NCI-H1436 (cell line): ENCODE measurements around the gene EPHA5.
A peak's percentile ranks its signal among the peaks of the same experiment; 100 is the strongest.

ENCODE experiments used
- DNase-seq: peaks from one replicate; lab custom pipeline; 2025; lab: John Stamatoyannopoulos, UW

The EPHA5 gene

DNA sequence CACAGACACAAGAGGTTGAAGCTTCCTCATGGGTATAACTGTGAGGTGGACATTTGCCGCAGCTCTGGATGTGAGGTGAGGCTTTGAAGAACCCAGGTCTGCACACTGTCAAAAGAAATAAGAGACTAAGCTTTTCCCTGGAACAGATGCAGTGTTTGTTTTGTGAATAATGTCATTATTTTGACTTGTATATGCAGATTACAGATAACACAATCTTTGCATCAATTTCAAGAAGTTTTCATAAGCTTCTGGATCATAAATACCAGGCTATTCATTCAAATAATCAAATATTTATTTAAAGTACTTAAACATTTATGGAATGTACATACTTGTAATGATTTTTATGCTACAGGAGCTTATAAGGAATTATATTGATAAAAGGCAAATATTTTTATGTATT is 174.8 kb downstream of the EPHA5 start:
- DNase-seq: no peak

DNA sequence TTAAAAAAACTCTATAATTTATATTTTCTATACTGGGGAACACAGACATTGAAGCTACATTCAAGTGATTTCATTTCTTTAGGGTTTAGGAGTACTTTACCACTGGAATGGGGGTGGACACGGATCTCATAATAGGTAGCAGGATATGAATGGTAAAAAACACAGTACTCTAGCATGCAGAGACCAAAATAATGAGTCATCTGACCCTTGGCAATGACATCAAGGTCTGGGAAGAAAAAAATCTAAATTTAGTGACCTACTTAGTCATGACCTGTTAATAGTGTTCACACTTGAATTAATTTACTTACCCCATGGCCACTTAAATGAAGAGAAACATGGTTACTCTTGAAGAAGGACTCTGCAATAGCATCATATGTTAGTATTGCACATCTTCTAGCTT is 187.9 kb downstream of the EPHA5 start:
- no peak for DNase-seq

DNA sequence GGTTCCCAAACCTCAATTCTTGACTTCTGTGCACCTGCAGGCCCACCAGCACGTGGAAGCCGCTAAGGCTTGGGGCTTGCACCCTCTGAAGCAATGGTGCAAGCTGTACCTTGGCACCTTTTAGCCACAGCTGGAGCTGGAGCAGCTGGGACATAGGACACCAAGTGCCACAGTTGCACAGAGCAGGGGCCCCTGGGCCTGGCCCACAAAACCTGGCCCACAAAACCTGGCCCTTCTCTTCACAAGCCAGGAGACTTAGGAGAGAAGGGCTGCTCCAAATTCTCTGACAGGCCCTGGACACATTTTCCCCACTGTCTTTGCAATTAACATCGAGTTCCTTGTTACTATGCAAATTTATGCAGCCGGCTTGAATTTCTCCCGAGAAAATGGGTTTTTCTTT is 197.8 kb downstream of the EPHA5 start:
- no peak for DNase-seq

DNA sequence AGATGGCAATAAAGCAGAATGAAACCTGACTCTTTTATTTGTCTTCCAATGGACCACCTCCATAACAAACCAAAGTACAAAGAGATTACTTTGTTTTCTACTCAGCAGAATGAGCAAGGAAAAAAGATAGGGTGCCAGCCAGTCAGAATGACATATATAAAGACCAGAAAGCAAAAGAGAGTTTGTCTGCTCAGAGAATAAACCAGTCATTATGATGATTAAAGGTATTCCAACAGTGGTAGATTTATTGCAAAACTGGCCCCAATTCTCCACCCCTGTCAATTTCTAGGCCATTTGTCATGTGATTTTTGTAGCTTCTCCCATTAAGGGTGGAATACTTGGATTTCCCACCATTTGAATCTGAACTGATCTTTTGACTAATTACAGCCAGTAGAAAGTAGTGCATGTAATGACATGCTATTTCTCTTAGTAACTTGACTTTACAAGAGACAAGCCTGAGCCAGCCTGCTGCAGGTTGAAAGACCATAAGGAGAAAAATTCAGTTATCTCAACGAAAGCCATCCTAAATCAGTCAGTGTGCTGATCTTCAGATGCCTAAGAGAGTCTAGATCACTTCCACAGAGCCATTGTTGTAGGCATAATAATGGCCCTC is 203.1 kb downstream of the EPHA5 start:
- no peak for DNase-seq

DNA sequence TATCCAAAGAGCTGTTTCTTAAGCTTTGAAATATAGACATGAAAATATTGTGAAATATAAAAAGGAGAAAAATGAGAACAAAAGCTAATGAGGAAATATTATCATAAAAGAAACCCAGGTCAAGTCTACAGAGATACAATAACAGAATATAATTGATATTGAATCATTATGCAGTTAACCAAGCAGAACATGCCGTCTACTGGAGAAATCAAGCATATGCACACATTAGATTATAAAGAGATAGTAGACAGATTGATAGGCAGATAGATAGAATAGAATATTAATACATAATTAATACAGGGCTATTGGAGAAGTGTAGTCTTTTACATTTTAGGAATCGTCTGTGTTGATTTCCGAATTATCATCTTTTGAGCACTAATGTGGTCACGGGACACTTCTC is 208.5 kb downstream of the EPHA5 start:
- no peak for DNase-seq

DNA sequence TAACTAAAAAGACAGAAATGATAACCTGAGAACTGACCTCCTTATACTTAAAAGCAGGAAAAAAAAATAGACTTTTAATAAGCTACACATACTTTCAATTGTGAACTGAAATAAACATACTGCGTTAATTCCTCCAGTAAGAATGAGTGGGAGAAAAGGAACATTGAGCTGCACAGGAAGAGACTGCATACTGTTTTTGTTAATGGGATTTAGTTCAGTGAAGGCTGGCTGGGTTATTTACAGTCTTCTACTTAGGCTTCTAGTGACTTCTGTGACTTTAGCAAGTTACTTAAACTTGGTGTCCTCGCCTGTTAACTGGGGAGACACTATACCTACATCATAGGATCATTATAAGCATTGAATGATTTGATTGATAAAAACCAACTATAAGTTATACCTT is 213.3 kb downstream of the EPHA5 start:
- DNase-seq: no peak

DNA sequence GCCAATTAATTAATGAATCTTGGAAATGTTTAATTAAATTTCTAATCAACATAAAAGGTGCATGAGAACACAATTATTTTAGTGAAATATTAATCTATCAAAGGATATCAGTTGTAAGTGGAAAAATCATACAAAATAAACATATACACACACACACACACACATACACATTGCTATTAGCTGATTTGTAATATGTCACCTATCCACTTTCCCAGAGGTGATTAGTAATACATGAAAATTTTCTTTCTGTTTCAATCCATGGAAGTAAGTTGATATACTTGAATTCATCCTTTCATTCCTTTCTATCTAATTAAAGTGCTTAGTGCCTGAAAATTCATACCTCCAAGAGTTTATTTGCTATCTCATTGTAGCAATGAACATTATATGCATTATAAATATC is 213.7 kb downstream of the EPHA5 start:
- DNase-seq: no peak

DNA sequence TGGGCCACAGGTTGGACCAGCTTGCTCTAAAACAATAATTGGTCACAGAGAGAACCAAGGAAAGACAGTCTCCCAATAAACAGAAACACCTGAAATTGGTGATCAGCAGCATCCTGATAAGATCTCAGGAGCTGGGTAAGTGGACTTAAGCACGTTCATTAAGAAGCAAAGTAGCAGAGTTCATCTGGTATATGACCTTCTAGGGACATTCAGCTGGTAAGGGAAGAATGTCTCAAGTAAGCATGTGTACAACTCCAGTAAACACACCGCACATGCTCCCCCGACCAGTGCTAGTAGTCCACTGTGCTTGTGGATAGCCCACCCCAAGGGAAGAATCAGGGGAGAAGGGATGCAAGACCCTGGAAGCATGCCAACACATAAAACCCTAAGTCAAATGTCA is 216.9 kb downstream of the EPHA5 start:
- no peak for DNase-seq

DNA sequence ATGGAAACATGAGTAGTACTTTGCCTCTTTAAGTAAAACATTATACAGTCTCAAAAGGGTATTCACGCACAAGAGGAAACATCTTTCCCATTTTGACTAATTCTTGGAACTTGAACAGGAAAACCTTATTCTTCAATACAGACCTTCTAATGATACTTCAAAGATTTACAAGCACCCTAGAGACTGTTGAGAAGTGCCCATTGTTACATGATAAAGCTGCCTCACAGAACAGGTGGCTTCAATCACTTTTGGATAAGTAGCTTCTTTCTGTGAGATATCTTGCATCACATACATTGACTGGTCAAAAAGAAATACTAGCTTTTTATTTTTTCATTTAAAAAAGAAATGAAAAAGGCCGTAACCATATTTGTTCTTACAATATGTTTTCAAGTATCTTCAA is 219.4 kb downstream of the EPHA5 start:
- peak; percentile 0 for DNase-seq

DNA sequence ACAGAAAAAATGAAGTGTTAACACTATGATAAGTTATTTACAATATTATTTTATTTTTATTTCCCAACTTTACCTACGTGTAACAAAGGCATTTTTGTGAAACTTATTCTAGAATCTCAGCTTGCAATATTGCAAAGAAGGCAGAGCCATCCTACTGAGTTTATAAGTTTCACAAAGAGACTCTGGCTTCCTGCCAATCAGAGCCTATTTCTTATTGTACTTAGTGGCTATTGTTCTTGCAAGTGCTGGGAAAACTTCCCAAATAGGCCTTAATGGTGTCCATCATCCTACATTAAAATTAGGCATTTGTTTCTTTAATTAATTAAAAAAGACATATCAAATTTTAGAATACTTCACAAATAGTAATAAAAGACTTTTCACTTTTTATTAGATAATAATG is 233.2 kb downstream of the EPHA5 start:
- no peak for DNase-seq

DNA sequence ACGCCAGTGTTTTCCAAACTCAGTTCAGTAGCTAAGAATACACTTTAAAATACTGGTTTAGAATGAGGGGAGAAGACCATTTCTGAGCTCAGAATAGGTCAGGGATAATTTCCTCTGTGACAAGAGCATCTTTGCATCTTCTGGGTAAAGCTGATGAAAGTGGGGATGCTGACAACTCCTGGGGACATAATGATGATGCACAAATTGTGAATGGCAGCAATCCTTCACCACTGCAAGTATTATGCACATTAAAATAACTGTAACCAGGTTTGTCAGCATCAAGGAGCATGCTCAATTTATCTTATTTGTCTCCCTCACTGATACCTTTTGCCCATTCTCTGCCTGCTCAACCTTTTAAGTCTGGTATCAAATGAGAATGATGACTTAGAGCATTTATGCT is 248.2 kb downstream of the EPHA5 start:
- no peak for DNase-seq

DNA sequence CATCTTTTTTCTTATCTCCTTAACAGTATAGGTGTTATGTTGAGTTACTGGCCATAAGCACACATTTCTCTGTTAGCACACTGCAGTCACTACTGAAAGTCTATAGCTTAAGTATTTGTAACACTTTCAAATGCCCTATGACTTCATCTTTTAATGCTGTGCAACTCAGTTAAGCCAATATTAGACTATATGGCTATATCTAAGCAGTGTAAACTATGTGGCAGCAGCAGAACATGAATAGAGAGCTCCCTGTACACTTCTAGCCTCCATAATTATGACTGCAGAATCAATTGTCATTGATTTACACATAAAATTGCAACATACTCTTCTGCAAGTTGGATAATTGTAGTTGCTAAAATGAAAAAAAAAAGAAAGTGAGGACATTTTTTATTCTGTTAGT is 250.3 kb downstream of the EPHA5 start:
- no peak for DNase-seq

DNA sequence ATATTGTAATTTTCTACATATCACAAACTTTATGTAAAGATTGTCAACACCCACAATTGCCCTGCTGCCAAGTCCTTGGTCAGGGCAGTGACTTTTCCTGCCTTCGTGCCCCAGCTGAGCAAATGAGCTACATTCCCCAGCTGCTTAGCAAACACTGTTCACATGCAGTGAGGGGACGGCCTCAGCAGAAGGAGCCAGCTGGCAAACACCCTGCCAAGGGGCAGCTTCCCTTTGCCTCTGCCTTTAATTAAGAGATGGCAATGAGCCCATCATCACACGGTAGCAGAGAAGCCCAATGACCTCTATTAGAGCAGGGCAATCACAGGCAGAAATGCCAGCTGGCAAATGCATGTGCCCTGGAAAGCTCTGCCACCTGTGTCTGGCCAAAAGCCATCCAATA is 253.4 kb downstream of the EPHA5 start:
- DNase-seq: peak; percentile 21

DNA sequence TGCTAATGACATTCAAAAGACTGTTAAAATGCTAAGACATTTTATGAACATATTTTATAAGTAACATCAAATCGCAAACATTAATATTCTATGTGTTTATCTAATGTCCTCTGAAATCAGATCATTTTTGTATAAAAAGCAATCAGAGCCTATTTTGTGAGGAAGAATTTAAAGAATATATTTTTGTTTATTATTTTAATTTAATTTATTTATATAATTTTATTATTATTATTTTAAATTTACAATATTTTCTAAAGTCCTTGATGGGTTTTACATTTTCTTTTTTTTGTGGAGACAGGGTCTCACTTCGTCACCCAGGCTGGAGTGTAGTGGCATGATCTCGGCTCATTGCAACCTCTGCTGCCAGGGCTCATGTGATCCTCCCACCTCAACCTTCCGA is 262.8 kb downstream of the EPHA5 start:
- no peak for DNase-seq

DNA sequence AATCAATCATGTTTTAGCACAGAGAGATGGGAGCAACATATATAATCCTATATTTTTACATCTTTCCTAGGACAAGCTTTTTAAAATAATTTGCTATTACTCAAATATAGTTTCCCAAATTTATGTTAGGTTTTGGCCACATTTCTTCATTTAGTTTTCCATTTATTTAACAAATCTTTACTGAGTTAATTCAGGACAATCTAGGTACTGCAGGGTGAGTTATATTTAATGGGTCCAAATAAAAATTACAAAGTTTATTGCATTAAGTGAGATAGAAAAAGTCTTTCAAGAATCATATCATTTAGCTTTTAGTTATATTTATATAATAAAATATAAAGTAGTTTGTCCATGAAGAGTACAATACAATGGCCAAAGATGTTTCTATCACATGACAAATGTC is 269.2 kb downstream of the EPHA5 start:
- no peak for DNase-seq

DNA sequence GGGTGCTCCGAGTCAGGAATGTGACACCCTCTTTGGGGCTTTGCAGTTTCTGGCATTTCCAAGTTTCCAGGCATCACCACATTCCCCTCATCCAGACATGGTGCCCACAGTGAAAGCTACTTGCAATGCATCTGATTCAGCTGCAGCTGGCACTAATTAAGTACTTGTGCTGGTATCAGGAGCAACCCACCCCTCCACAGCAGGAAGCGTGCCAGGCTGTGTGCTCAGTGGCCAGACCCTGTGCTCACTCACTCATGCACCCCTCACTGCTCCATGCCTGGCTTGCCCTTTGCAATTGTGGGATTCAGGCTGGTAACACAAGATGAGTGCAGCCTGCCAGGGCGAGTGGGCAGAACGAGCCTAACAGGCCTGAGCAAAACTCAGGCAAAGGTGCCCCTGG is 271.2 kb downstream of the EPHA5 start:
- DNase-seq: no peak

DNA sequence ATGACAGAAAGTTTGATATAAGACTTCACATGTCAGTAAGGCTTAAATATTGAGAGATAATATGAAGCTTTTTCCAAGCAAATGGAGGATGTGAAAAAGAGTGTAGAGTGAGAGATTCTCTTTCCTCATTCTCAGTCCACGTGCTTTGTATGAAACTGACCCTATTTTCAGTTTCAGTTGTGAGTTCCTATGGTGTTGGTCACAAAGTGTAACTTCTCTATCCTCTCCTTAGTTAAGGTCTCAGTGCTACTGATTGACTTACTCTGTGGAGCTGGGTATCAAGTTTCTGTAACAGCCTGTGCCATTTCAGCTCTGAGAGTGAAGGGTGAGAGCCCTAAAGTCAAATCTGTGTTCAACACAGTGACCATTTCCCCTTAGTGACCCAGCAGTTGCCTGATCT is 277.2 kb downstream of the EPHA5 start:
- DNase-seq: no peak

DNA sequence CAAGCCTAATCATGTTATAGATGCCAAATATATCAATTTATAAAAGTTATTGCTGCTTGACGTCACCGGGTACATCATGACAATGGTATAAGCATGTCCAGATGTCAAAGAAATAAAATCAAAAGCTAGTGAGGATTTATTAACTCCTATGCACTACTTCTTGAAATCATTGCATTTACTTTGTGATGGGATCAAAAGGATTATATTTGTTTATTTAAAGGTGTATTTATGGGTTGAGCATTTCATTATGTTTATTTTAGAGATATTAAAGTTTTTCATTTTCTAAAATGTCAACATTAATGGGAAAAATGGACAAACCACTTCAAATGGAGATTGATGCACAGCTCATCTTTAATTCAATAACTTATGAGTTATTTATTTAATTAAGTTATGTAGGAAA is 277.8 kb downstream of the EPHA5 start:
- no peak for DNase-seq

DNA sequence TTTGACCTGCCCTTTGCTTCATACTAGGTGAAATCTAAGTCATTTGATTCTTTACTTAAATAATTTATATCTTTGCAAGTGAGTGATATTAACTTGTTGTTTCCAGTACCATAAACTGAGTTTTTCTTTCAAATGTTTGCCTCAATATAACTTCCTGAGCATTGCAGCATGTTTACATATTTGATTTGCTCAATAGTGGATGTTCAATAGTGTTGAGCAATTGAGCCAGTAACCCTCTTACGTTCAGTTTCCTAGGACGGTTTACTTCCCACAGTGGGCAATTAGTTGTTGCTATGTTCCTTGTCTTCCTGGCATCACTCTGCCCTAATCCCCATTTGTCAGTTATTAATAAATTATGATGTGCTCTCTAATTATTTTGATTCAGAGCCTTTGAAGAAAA is 278.5 kb downstream of the EPHA5 start:
- no peak for DNase-seq

DNA sequence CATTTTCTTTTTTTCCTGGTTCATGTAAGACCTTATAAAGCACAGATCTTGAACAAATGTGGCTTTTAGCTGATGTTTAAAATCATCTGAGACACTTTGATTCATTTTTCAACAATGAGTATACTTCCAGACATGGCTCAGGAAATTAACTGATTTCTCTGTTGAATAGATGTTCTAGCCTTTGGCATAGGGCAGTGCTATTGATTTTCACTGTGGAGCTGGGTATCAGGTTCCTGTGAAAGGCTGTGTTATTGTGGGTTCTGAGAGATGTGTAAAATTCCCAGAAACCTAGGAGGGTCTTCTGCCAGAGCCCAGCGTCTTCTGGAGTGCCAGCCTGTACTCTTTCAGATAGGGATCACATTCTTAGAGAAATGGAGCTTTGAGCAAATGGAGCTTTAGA is 278.9 kb downstream of the EPHA5 start:
- DNase-seq: no peak

DNA sequence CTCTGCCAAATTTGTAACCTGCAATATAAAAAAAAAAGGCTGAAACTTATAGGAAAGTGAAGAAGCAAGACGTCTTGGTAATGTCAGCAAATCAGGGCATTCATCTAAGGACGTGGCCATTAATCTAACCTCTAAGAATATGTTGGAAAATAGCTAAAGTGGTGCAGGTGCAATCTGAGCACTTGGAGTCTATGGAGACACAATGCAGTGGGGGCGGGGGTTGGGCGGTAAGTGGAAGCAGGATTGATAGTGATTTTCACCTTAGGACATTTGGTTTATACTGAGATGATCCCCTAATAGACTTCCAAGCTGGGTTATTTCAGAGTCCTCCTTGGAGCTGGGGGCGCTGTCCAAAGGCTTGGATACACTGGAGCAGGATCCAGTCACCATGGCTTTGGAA is 283.4 kb downstream of the EPHA5 start:
- no peak for DNase-seq

DNA sequence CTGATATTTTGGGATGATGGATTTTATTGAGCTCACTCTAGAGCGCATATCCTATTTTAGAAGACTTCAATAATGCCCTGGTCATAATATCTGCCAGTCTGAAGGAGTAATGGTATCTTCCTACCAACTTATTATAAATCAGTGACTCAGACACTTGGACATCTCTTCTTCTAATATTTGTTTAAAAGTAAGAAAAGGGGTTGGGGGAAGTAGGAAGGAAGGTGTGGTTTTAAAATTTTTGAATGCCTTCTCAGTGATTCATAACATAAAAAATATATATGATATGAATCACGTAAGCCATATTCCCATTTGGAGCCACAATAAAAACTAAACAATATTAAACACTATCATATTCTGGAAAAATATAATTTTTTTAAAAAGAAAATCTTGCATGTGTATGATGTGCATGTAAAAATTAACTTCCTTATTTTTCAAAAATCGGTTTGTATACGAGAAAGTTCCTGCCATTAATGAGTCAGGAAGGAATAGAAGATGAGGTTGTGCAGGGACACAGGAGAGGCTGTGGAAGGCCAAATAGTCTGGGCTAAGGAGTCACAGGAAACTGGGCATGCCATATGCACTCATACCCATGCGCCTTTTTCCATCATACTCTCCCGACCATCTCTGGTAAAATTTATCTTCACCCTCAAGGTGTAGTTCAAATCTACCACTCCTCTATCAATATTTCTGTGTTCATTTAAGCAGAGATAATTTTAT is 286.5 kb downstream of the EPHA5 start:
- no peak for DNase-seq

DNA sequence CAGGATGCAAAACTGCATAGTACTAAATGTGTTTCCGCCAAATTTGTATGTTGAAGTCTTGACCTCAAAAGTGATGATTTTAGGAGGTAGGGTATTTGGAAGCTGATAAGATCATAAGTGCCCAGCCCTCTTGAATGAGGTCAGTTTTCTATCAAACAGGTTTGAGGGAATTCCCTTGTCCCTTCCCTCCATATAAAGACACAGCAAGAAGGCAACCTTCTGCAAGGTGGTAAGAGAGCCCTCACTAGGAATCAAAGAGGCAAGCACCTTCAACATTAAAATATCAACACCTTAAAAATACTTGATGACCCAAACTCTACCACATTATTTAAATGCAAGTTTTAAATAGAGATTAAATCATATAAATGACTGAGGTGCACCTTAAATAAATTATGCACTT is 288.6 kb downstream of the EPHA5 start:
- DNase-seq: no peak

DNA sequence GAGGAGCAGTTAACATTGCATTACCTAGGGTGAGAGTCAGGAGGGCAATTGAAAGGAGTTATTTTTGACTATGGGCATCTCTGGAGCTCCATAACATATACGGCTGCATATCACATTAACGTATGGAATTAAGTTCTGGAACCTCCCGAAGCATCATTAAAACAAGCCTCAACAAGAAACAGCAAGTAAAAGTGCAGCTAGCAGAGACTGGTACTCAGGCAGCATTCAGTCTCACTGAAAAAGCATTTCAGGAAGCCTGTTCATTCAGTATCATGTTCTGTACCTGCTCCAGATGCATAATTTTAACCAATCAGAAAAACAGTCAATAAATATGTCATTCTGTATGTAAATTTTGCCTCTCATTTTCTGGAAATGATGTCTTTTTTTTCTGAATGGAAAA is 299.6 kb downstream of the EPHA5 start:
- no peak for DNase-seq
